ENCODE data around the gene KRTAP9-3. TPM values are rescaled to one million over a fixed set of nuclear protein-coding genes. Genes with fewer than 3 reads are reported as not detected.

KRTAP9-3 gene
- total RNA-seq, 1 donor from 2014 or later: not detected

DNA sequence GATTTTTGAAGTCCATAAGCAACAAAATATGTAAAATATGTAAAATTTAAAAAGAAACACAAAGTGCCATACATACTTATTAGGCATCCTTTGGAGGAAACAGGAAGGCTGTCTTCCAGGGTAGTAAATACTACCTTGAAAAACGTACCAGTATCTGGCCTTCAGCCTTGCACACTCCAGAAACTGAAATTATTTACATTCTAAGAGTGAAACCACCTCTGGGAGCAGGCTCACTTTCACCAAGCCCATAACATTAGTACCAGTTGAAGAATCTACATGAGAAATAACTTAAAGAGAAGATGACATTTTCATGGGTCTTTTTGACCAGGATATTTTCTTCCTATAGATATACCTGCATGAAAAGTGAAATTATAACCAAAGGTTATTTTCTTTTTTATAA is 36.2 kb upstream of the KRTAP9-3 start:
- no peaks in the 10 kb centered on the region for H3K27me3 Mint-ChIP-seq (ENCODE audit: low read depth)

GRCh38 chr17:41199421-41200078 is 32.7 kb upstream of the KRTAP9-3 start:
- Mint-ChIP-seq H3K36me3 (ENCODE audit: low read depth) (no peaks in the 10 kb centered on the region), H3K27me3 (ENCODE audit: low read depth) (no peaks in the 10 kb centered on the region), H3K27ac (ENCODE audit: unreplicated experiment) (no peak overlapping the region), H3K4me3 (ENCODE audit: unreplicated experiment) (no peak overlapping the region), H3K9me3 (ENCODE audit: low read depth) (peaks cover 6% of the 10 kb centered on the region), H3K4me1 (ENCODE audit: low read depth) (peaks cover 3% of the 10 kb centered on the region)
- TF ChIP-seq, protein P1, sequence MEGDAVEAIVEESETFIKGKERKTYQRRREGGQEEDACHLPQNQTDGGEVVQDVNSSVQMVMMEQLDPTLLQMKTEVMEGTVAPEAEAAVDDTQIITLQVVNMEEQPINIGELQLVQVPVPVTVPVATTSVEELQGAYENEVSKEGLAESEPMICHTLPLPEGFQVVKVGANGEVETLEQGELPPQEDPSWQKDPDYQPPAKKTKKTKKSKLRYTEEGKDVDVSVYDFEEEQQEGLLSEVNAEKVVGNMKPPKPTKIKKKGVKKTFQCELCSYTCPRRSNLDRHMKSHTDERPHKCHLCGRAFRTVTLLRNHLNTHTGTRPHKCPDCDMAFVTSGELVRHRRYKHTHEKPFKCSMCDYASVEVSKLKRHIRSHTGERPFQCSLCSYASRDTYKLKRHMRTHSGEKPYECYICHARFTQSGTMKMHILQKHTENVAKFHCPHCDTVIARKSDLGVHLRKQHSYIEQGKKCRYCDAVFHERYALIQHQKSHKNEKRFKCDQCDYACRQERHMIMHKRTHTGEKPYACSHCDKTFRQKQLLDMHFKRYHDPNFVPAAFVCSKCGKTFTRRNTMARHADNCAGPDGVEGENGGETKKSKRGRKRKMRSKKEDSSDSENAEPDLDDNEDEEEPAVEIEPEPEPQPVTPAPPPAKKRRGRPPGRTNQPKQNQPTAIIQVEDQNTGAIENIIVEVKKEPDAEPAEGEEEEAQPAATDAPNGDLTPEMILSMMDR (IDR thresholded peaks at IDR 0.05): no peak
- DNase-seq (ENCODE audit: low spot score): no peak

More for the DNA sequence above, 36.2 kb upstream of the KRTAP9-3 start:
- no peak overlapping the region for H3K4me3 Mint-ChIP-seq (ENCODE audit: unreplicated experiment)
- H3K9me3 Mint-ChIP-seq (ENCODE audit: low read depth): peaks cover 6% of the 10 kb centered on the region
- H3K27ac Mint-ChIP-seq (ENCODE audit: unreplicated experiment): no peak overlapping the region
- H3K36me3 Mint-ChIP-seq (ENCODE audit: low read depth): no peaks in the 10 kb centered on the region
- TF ChIP-seq, protein P1 (IDR thresholded peaks at IDR 0.05): no peak
- peaks cover 3% of the 10 kb centered on the region for H3K4me1 Mint-ChIP-seq (ENCODE audit: low read depth)
- DNase-seq (ENCODE audit: low spot score): no peak

DNA sequence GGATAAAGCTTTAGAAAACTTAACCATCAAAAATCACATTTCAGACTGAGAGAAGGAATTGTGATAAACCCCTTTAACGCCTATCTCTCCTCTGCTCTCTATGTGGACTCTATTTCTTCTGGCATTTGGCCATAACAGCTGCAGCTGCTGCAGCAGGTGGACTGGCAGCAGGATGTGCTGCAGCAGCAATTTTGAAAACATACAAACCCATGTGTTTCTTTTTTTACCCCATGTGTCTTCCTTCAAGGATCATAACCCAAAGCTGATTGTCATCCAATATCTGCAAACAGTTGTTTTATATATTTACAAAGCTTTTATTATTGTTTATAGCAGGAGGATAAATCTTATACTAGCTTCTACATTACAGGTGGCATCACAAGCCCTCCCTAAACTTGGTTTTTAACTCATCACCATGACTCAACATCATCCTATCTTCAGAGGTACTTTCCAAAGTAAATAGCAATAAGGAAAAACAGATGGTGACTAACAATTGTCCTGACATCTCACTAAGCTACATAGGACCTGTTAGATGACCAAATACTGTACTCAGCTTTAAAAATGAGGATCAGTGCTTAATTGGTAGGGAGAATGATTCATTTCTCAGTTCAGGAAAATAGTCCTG is 20.3 kb upstream of the KRTAP9-3 start:
- Mint-ChIP-seq H3K4me1 (ENCODE audit: low read depth) (no peaks in the 10 kb centered on the region), H3K4me3 (ENCODE audit: unreplicated experiment) (no peak overlapping the region), H3K27me3 (ENCODE audit: low read depth) (peaks cover 35% of the 10 kb centered on the region), H3K9me3 (ENCODE audit: low read depth) (peaks cover 10% of the 10 kb centered on the region), H3K27ac (ENCODE audit: unreplicated experiment) (no peak overlapping the region), H3K36me3 (ENCODE audit: low read depth) (peaks cover 6% of the 10 kb centered on the region)
- DNase-seq (ENCODE audit: low spot score): no peak
- TF ChIP-seq, protein P1 (IDR thresholded peaks at IDR 0.05): no peak

DNA sequence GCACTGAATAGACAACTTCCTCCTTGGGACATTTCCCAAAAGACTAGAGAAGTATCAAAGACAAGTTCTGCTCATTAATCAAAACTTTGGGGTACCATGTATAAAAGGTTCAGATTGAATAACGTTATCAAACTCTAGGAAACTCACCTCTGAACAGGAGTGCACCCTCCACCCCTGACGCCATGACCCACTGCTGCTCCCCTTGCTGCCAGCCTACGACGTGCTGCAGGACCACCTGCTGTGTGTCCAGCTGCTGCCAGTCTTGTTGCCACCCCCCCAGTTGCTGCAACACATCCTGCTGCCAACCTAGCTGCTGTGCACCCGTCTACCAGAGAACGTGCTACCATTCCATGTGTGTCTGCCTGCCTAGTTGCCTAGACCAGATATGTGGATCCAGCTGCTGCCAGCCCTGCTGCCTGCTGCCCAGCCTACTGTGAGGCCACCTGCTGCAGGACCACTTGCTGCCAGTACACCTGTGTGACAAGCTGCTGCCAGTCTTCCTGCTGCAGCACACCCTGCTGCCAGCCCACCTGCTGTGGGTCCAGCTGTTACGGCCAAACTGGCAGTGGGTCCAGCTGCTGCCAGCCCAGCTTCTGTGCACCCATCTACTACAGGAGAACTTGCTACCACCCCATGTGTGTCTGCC is 19.6 kb upstream of the KRTAP9-3 start:
- H3K36me3 Mint-ChIP-seq (ENCODE audit: low read depth): peaks cover 6% of the 10 kb centered on the region
- peaks cover 10% of the 10 kb centered on the region for H3K9me3 Mint-ChIP-seq (ENCODE audit: low read depth)
- H3K4me1 Mint-ChIP-seq (ENCODE audit: low read depth): no peaks in the 10 kb centered on the region
- TF ChIP-seq, protein P1 (IDR thresholded peaks at IDR 0.05): no peak
- no peak overlapping the region for H3K4me3 Mint-ChIP-seq (ENCODE audit: unreplicated experiment)
- H3K27me3 Mint-ChIP-seq (ENCODE audit: low read depth): peaks cover 36% of the 10 kb centered on the region
- H3K27ac Mint-ChIP-seq (ENCODE audit: unreplicated experiment): no peak overlapping the region
- DNase-seq (ENCODE audit: low spot score): peak; percentile 47

DNA sequence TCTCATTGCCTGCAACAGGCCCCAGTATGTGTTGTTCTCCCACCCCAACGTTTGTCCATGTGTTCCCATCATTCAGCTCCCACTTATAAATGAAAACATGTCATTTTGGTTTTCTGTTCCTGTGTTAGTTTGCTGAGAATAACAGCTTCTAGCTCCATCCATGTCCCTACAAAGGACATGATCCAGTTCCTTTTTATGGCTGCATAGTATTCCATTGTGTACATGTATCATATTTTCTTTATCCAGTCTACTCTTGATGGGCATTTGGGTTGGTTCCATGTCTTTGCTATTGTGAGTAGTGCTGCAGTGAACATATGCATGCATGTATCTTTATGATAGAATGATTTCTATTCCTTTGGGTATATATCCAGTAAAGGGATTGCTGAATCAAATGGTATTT is 16.6 kb upstream of the KRTAP9-3 start:
- DNase-seq (ENCODE audit: low spot score): no peak
- H3K27me3 Mint-ChIP-seq (ENCODE audit: low read depth): peaks cover 21% of the 10 kb centered on the region
- peaks cover 12% of the 10 kb centered on the region for H3K9me3 Mint-ChIP-seq (ENCODE audit: low read depth)
- no peaks in the 10 kb centered on the region for H3K4me1 Mint-ChIP-seq (ENCODE audit: low read depth)
- H3K36me3 Mint-ChIP-seq (ENCODE audit: low read depth): peaks cover 8% of the 10 kb centered on the region
- H3K4me3 Mint-ChIP-seq (ENCODE audit: unreplicated experiment): no peak overlapping the region
- no peak overlapping the region for H3K27ac Mint-ChIP-seq (ENCODE audit: unreplicated experiment)
- TF ChIP-seq, protein P1 (IDR thresholded peaks at IDR 0.05): no peak

All from chondrocyte (in vitro differentiated cells).